SU-DHL-6 (cell line): ENCODE data around the gene SEPTIN2.
"Not testable (repeated sequence)": the region's sequence is repeated elsewhere in the genome, so short reads cannot be mapped to it uniquely, and the experiment has no call there.

Experiments
- H2AFZ ChIP-seq: fragments of 200-600 bp; sonication (generic); 2 replicates; pipeline ENCODE4 v1.6.1; 2014; ENCODE audit warnings: low read depth, mild to moderate bottlenecking, moderate library complexity, mixed read lengths, antibody characterized with exemption, low read length; ENCODE audit not compliant: severe bottlenecking
- H3F3A ChIP-seq: fragments of 200-600 bp; shearing (Covaris generic); 2 replicates; pipeline ENCODE4 v1.6.0; 2016; ENCODE audit warnings: antibody characterized with exemption, mild to moderate bottlenecking; ENCODE audit not compliant: insufficient read depth
- H3K27ac ChIP-seq: fragments of 200-600 bp; sonication (generic); 2 replicates; pipeline ENCODE4 v1.5.1; 2016; ENCODE audit warnings: low read depth, mild to moderate bottlenecking, low read length, moderate library complexity, mixed read lengths
- H3K27me3 ChIP-seq: fragments of 200-600 bp; sonication (generic), shearing (Covaris generic); 2 replicates; pipeline ENCODE4 v1.6.0; 2014; ENCODE audit warnings: mild to moderate bottlenecking, low read length
- H3K36me3 ChIP-seq: fragments of 200-600 bp; sonication (generic); 2 replicates; pipeline ENCODE4 v1.6.1; 2014; ENCODE audit warnings: mild to moderate bottlenecking, low read length, mixed read lengths
- H3K4me2 ChIP-seq: fragments of 300-600, 200-600 bp; shearing (Covaris generic), sonication (generic); 2 replicates; pipeline ENCODE4 v1.6.0; 2014; ENCODE audit warnings: low read length, low read depth, mild to moderate bottlenecking; ENCODE audit not compliant: poor library complexity, severe bottlenecking
- H3K4me3 ChIP-seq: fragments of 200-600 bp; sonication (generic); 2 replicates; pipeline ENCODE4 v1.5.1; 2014; ENCODE audit warnings: antibody characterized with exemption, low read length, mild to moderate bottlenecking, mixed read lengths; ENCODE audit not compliant: insufficient read depth, poor library complexity, severe bottlenecking
- H3K79me2 ChIP-seq: fragments of 200-600 bp; sonication (generic); 2 replicates; pipeline ENCODE4 v1.6.1; 2014; ENCODE audit warnings: mild to moderate bottlenecking, low read length, moderate library complexity; ENCODE audit not compliant: insufficient read depth
- H3K9ac ChIP-seq: fragments of 200-600 bp; sonication (generic); 2 replicates; pipeline ENCODE4 v1.7.0; 2014; ENCODE audit warnings: mild to moderate bottlenecking, low read length
- H3K9me2 ChIP-seq: fragments of 200-600 bp; sonication (generic); replicated peaks from 2 replicates; pipeline ENCODE4 v1.6.1; 2014; ENCODE audit warnings: low read length; ENCODE audit not compliant: insufficient read depth
- H3K9me3 ChIP-seq: fragments of 200-600 bp; sonication (generic); 2 replicates; pipeline ENCODE4 v1.6.1; 2014; ENCODE audit warnings: low read length, mixed read lengths; ENCODE audit not compliant: insufficient read depth
- H4K20me1 ChIP-seq: fragments of 200-600 bp; sonication (generic); 2 replicates; pipeline ENCODE4 v1.6.1; 2014; ENCODE audit warnings: low read depth, mild to moderate bottlenecking, antibody characterized with exemption, low read length, moderate library complexity, mixed read lengths
- EZH2phosphoT487 ChIP-seq: fragments of 200-600 bp; sonication (generic), shearing (Covaris generic); conservative IDR thresholded peaks from 2 replicates; pipeline ENCODE4 v1.6.1; 2018; ENCODE audit warnings: mild to moderate bottlenecking, antibody characterized with exemption, low read length, moderate library complexity, mixed read lengths
- TF ChIP-seq, protein P1 (sequence below): fragments of 200-600 bp; sonication (generic); IDR thresholded peaks from one replicate; pipeline ENCODE4 v1.5.1; 2017; ENCODE audit warnings: antibody characterized with exemption, mild to moderate bottlenecking, low read length, moderate library complexity; ENCODE audit not compliant: insufficient read depth, poor library complexity, severe bottlenecking

SEPTIN2 gene

DNA sequence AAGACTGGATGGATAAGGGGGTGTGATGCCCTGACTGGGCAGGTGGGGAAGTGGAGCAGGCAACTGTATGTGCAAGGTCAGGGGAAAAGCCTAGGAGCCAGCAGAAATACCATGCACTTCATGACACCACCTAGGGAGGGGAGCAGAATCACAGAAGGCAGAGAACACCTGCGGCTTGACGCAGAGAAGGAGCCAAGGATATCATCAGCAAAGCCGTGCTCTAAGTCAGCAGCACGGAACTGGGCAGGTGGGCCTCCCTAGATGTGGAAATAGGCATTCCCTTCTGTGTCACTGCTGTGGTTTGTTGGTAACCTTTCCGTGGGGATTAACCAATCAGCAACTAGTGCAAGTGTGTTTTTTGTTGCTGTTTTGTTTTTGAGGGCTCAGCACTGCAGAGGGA, 41.6 kb upstream of the SEPTIN2 start:
- H4K20me1 ChIP-seq = peaks cover 20% of the 10 kb centered on the region
- no peak overlapping the region for H3K27ac ChIP-seq
- H3K4me2 ChIP-seq = no peak overlapping the region

DNA sequence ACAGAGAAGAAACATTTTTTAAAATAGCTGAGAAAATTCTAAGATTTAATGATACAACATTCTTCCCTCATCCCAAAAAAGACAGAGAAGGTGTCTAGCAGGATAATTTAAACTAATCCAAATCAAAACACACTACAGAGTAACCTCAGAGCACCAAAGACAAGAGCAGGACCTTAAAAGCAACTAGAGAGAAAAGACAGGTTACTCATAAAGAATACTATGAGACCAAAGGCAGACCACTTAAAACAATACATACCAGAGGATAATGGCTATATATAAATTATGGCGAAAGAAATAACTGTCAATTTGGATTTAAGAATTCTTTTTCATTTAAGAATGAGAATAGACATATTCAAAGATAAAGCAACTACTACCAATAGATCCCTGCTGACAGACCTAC, 40.2 kb upstream of the SEPTIN2 start:
- H3K9me3 ChIP-seq = no peaks in the 10 kb centered on the region
- no peak overlapping the region for H3K9ac ChIP-seq
- H4K20me1 ChIP-seq = peaks cover 24% of the 10 kb centered on the region
- no peak overlapping the region for H3K4me3 ChIP-seq
- 0 out of 2 replicates have a peak, but pooled peaks cover 5% of the 10 kb centered on the region for H3K36me3 ChIP-seq
- no peaks in the 10 kb centered on the region for H3K9me2 ChIP-seq
- H3K27me3 ChIP-seq = no peaks in the 10 kb centered on the region
- peaks cover 9% of the 10 kb centered on the region; the same call in 1 of the 2 replicates for H3F3A ChIP-seq
- H3K4me2 ChIP-seq = no peak overlapping the region
- TF ChIP-seq EZH2phosphoT487 = no peak
- TF ChIP-seq, protein P1, sequence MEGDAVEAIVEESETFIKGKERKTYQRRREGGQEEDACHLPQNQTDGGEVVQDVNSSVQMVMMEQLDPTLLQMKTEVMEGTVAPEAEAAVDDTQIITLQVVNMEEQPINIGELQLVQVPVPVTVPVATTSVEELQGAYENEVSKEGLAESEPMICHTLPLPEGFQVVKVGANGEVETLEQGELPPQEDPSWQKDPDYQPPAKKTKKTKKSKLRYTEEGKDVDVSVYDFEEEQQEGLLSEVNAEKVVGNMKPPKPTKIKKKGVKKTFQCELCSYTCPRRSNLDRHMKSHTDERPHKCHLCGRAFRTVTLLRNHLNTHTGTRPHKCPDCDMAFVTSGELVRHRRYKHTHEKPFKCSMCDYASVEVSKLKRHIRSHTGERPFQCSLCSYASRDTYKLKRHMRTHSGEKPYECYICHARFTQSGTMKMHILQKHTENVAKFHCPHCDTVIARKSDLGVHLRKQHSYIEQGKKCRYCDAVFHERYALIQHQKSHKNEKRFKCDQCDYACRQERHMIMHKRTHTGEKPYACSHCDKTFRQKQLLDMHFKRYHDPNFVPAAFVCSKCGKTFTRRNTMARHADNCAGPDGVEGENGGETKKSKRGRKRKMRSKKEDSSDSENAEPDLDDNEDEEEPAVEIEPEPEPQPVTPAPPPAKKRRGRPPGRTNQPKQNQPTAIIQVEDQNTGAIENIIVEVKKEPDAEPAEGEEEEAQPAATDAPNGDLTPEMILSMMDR = no peak
- peaks cover 74% of the 10 kb centered on the region for H3K79me2 ChIP-seq
- no peak overlapping the region for H3K27ac ChIP-seq
- no peak overlapping the region for H2AFZ ChIP-seq

More for the DNA sequence above, 41.6 kb upstream of the SEPTIN2 start:
- H3K79me2 ChIP-seq = peaks cover 74% of the 10 kb centered on the region
- TF ChIP-seq EZH2phosphoT487 = no peak
- TF ChIP-seq, protein P1 = no peak
- no peaks in the 10 kb centered on the region for H3K9me2 ChIP-seq
- no peak overlapping the region for H3K4me3 ChIP-seq
- H3K36me3 ChIP-seq = 0 out of 2 replicates have a peak, but pooled peaks cover 5% of the 10 kb centered on the region
- no peaks in the 10 kb centered on the region for H3K27me3 ChIP-seq
- H3K9ac ChIP-seq = no peak overlapping the region
- no peak overlapping the region for H2AFZ ChIP-seq
- peaks cover 7% of the 10 kb centered on the region; the same call in 1 of the 2 replicates for H3F3A ChIP-seq
- no peaks in the 10 kb centered on the region for H3K9me3 ChIP-seq

DNA sequence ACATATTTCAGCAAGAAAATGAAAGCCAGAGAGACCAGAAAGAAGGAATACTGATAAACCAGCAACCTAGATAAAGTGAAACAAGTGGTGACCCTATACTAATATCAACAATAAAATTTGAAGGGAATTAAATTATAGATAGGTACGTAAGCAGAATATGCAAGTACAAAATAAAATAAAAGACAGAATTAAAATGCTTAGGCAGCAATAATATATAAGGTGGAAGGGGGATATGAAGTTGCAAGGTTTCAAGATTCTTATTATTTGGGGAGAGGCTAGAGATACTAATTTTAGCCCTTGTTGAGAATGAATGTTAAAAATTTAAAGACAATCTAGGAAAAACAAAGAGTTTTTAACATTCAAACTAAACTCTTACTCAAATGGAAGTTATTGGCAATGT, 39.8 kb upstream of the SEPTIN2 start:
- Histone ChIP-seq H3K9me3 (no peaks in the 10 kb centered on the region), H3K27me3 (no peaks in the 10 kb centered on the region), H3K36me3 (0 out of 2 replicates have a peak, but pooled peaks cover 5% of the 10 kb centered on the region), H2AFZ (no peak overlapping the region), H3K9me2 (no peaks in the 10 kb centered on the region), H4K20me1 (peaks cover 24% of the 10 kb centered on the region), H3K27ac (no peak overlapping the region), H3K9ac (no peak overlapping the region), H3K4me2 (no peak overlapping the region), H3K79me2 (peaks cover 74% of the 10 kb centered on the region), H3F3A (peaks cover 10% of the 10 kb centered on the region; the same call in 1 of the 2 replicates), H3K4me3 (no peak overlapping the region)
- no peak for TF ChIP-seq EZH2phosphoT487
- TF ChIP-seq, protein P1 = no peak

DNA sequence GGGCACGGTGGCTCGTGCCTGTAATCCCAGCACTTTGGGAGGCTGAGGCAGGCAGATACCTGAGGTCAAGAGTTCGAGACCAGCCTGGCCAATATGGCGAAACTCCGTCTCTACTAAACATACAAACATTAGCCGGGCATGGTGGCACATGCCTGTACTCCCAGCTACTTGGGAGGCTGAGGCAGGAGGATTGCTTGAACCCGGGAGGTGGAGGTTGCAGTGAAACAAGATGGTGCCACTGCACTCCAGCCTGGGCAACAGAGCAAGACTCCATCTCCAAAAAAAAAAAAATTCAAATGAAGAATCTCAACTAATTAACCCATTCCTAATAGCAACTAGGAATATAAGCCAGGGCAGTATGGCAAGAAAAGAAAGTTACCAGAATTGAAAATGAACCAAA, 37.4 kb upstream of the SEPTIN2 start:
- not testable (repeated sequence) for H3F3A ChIP-seq, H3K27me3 ChIP-seq, H2AFZ ChIP-seq, H3K9me3 ChIP-seq, H3K9me2 ChIP-seq, H3K36me3 ChIP-seq, H3K4me2 ChIP-seq, H3K4me3 ChIP-seq, H3K27ac ChIP-seq, H3K9ac ChIP-seq
- peaks cover 21% of the 10 kb centered on the region for H4K20me1 ChIP-seq
- peaks cover 78% of the 10 kb centered on the region for H3K79me2 ChIP-seq
